ENCODE measurements around the gene CRLF1.

The CRLF1 gene

DNA sequence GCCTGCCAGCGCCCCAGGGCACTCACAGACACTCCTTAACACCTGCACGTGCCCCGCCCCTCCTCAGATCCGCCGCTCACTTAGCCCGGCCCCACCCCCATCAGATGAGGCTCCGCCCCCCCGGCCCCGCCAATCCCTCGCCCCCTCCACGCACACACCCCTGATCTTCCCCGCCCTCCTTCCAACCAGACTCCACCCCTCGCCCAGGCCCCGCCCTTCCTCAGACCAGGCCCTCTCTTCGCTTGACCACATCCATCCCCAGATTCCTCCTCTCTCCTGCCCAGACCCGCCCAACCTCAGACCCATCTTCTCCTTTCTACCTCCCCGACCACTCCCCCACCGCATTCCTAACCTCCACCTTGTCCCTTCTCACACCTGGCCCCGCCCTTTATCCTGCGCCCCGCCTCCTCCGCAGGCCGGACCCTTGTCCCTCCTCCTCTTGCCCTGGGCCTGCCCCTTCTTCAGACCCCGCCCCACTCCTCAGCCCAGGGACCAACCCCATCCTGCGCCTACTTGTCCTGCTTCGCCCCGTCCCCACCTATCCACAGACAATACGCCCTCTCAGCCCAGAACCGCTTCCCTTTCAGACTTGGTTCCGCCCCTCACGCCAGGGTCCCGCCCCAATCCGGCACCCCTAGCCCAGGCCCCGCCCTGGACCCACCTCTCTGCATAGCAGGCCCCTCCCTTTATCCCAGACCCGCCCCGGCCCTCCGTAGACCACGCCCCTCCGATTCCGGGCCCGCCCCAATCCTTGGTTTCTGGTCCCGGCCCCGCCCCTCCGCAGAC is 29.8 kb upstream of the CRLF1 start:
- DNase-seq (ENCODE audit: low read depth), result peak; percentile 50

DNA sequence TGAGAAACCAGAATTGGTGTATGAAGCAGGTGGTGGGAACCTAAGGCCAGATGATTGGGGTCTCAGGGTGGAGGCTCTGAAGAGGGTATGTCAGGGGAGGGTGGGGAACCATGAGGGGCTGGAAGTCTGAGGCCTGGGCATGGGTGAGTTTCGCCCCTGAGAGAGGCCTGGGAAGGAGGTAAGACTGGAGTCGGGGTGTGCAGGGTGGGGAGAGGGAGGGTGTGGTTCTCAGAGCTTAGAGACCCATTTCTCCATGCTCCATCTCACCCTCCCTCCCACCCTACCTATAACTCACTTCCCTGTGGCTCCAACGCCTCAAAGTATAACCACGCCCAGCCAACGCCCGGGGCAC is 29.2 kb upstream of the CRLF1 start:
- DNase-seq (ENCODE audit: low read depth), result no peak

DNA sequence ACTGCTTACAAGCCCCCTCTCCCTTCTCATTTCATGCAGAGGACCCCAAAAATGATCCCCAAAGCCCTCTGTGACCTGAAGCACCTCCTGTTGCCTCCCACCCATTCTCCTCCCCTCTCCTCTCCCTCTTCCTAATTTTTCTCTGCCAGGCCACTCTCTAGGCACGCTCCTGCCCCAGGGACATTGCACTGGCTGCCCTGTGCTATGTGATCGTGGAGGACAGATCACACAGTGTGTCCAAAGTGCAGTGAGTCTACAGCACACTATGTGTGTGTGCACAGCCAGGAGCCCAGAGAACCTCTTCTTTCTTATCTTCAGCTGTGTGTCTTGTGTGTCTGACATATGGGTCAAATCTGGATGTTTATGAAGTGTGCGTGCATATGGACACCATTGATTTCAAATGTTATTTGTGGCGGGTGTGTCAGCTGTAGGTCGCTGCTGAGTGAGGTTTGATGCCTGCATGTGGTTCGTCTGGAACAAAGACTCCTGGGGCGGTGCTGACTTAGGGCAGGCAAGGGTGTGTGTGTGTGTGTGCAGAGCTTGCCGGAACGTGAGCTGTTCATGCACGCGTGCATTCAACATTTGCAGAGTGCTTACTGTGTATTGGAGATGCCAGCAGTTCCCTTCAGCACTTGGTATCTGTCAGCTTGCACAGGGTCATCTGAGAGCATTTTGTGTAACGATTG is 28.2 kb upstream of the CRLF1 start:
- DNase-seq (ENCODE audit: low read depth), result no peak

DNA sequence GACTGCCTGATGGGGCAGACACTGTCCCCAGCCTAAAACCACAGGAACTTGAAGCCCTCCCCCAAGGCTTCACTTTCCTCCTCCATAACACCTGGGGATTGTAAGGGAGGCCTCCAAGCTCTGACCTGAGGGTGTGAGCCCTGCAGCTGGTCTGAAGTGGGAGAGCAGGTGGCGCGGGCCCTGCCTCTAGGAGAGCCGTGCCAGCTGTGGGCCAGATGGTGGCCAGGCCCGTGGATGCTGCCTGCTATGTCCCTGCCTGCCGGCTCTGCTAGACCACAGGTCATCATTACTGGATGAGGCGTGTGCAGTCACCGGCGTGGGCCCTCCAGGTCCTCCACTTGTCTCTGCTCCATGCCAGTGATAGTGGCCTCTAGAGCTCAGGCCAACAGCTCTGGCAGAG is 26.7 kb upstream of the CRLF1 start:
- DNase-seq (ENCODE audit: low read depth), result no peak

DNA sequence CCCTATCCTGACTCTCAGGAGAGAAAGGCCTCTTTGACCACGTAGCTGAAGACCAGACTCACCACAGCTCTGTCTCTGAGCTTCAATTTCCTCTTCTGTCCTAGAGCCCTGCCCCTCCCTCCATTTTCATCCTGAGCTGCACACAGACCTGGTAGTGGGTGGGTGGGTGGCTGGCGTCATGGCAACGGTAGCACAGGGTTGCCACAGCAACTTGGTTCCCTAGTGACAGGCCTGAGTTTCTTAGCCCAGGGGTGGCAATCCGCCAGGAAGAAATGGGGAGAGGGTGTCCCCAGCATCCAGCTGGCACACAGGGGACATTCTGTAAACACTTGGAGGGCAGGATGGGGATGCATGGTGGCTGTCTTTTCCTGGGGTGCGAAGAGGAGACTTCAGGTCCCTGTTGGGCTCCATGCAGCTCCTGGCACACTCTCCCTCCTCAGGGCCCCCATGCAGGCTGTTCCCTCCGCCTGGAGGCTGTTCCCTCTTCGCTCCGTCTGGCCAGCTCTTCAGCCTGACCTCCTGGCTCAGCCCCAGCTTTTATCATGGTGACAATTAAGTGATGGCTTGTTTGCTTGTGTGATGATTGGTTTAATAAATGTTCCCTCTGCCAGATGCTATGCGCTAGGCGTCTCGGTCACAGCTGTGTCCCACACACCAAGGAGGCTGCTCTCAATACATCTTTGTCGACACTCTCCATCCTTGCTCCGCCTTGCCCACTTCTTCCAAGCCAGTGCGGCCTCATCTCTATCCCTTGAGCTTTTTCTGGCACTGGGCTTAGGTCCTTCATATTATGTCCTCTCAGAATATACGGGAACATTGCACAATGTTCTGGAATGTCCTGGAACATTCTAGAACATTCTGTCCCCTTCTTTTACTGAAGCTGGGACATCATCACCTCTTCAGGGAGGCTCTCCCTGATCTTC is 22.8 kb upstream of the CRLF1 start:
- DNase-seq (ENCODE audit: low read depth), result no peak

DNA sequence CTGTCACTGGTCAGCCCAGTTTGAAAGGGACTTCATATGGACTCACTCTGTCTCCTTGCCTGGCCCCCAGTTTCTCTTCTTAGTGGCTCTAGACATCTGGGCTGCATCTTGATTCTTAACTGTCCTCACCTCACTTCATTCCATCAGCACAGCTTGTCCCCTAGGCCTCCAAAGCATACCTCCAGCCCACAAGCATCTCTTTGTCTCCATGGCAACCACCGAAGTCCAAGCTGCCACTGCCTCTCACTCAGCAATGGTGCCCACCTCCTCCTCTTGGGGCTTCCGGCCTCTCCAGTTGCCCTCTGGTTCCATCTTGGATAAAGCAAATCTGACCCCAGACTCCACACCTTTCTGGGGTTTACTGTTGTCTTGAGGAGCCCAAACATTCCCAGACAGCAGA is 20.3 kb upstream of the CRLF1 start:
- DNase-seq (ENCODE audit: low read depth), result no peak

DNA sequence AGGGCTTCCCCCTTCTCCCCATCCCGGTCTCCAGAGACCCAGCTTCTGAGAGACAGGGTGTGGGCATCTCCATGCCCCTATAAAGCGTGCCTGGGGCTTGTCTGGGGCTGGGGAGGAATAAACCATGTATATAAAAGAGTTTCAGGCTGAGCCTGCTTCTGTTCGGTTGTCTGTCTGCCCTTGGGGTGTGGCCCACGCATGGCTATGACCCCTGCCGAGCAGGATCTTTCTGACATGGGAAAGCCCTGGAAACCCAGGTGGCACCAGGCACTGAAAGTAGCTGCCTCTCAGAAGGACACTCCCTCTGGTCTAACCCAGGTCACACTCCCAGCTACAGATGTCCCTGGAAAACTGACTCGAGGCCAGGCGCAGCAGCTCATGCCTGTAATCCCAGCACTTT is 14.3 kb upstream of the CRLF1 start:
- DNase-seq (ENCODE audit: low read depth), result no peak

DNA sequence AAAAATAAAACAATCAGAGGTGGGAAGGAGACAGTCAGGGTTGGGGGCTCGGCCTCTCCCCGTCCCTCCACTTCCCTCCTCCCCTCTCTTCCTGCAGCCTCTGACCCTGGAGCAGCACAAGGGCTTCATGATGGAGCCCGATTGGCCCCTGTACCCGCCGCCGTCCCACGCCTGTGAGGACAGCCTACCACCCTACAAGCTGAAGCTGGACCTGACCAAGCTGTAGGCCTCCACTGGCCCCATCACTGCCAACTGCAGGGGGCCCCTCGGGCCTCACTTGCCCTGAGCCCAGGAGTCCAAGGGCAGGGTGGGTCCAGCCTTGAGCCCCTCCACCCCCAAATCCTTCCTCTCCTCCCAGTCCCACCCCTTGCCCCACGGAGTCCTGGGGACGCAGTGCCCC is 13.7 kb upstream of the CRLF1 start:
- DNase-seq (ENCODE audit: low read depth), result no peak

DNA sequence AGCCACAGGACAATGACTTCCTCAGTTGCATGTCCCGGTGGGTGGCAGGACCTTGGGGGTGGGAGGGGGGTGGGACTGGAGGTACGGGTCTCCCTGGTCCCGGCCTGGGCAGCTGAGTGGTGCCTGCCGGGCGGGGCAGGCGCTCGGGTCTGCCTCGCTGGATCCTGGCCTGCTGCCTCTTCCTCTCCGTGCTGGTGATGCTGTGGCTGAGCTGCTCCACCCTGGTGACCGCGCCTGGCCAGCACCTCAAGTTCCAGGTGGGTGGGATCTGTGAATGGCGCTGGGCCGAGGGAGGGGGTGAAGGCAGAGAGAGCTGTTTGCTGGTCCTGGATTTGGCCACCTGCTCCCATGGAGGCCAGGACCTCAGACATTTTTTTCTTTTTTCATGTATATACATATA is 11.6 kb upstream of the CRLF1 start:
- no peak for DNase-seq (ENCODE audit: low read depth)

DNA sequence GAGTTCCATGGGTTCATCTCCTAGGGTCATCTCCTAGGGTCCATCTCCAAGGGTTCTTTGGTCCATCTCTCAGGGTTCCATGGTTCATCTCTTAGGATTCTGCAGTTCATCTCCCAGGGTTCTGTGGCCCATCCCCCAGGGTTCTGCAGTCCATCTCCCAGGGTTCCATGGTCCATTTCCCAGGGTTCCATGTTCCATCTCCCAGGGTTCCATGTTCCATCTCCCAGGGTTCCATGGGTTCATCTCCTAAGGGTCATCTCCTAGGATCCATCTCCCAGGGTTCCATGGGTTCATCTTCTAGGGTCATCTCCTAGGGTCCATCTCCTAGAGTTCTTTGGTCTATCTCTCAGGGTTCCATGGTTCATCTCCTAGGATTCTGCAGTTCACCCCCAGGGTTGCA is 11.0 kb upstream of the CRLF1 start:
- DNase-seq (ENCODE audit: low read depth), result no peak

DNA sequence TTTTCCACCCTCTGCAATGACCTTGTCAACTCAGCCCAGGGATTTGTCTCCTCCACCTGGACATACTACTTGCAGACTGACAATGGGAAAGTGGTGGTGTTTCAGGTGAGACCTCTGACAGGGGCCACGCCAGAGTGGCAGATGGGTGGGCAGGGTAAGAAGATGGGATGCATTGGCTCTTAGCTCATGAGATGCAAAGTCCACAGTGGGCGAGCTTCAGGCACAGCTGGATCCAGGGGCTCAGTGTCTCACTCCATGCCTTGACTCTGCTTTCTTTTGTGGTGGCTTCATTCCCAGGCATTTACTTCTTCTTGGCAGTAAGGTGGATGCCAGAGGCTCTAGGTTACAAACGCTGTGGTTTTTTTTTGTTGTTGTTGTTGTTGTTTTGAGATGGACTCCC is 9.4 kb upstream of the CRLF1 start:
- no peak for DNase-seq (ENCODE audit: low read depth)

DNA sequence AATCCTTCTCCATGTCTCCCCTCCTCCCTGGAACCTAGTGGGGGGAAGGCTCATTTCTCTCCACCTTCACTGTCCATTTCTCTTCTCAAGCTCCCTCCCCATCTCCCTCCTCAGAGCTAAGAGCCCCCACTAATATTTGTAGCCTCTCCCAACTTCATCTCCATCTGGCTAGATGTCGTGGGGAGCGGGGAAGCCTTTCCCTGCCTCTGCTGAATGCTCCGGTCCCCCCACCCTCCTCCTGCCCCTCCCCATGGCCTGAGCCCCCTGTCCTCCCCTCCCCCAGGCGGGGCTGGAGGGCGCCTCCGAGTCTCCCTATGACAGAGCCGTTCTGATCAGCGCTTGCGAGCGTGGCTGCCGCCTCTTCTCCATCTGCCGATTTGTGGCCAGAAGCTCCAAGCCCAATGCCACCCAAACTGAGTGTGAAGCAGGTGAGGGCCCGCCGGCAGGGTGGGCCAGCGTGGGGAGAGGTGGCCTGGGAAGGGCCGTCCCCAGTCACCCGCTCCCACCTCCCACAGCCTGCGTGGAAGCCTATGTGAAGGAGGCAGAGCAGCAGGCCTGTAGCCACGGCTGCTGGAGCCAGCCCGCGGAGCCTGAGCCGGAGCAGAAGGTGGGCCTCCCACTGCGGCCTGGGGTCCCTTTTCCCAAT is 7.1 kb upstream of the CRLF1 start:
- DNase-seq (ENCODE audit: low read depth), result no peak

DNA sequence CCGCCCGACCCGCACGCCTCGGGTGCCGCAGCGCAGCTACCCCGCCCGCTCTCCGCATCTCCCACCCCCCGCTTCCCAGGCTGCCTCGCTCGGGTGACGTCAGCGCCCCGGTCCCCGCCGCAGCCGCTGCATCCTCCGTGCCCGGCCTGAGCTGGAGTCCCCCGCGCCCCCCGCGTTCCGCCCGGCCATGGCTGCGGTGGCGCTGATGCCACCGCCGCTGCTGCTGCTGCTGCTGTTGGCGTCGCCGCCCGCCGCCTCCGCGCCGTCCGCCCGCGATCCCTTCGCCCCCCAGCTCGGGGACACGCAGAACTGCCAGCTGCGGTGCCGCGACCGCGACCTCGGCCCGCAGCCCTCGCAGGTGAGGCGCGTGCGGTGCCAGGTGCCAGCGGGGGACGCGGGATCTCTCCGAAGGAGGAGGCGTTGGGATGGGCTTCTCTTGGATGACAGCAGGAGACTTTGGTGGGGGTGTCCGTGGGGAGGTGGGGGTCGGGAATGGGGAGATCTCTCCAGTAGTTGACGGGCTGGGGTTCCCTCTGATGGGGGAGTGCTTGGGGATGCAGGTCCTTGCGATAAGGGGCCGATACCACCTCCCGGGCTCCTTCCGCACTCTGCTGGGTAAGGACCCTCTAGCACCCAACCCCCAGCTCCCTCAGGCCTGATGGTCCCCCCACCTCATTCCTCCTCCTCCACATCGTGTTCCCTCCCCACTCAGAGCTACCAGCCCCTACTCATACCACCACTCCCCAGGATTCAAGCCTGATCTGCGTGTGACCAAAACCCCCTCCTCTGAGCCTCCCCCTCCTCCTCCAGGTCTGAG is 6.4 kb upstream of the CRLF1 start, which contains the start of gene TMEM59L:
TSS of gene TMEM59L (plus strand) at position 99 of the 817 bp plus-strand sequence. CDS start at position 188, 89 bp downstream.
- DNase-seq (ENCODE audit: low read depth), result no peak

DNA sequence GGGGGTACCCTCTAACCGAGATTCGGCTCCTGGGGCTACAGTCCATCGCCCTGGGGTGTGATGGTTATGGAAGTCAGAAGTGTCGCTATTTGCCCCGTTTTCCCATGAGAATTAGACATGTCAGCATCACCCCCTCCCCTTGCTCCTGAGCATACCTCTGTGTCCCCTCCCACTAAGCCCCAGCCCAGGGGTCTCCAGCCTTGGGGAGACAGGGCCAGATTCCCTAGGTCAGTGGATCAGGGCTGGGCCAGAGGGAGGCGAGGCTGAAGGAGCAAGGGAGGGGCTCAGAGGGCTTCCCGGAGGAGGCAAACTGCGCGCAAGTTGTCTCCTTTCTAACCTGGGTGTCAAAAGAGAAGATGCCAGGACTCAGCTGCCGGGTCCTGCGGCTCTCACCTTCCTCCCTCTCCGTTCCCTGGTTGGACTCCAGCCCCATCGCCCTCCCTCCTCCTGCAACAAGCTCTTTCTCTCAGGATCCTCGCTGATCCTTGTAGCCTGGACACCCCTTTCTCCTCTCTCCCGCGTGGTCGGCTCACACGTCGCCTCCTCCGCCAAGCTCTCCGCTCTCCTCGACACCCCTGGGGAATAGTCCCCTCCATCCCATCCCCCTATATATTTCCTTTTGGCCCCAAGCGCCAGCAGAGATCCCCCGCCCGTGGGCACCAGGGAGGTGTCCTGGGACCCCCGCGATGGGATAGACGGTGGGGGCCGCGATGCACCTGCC is 5.6 kb upstream of the CRLF1 start:
- DNase-seq (ENCODE audit: low read depth), result no peak

DNA sequence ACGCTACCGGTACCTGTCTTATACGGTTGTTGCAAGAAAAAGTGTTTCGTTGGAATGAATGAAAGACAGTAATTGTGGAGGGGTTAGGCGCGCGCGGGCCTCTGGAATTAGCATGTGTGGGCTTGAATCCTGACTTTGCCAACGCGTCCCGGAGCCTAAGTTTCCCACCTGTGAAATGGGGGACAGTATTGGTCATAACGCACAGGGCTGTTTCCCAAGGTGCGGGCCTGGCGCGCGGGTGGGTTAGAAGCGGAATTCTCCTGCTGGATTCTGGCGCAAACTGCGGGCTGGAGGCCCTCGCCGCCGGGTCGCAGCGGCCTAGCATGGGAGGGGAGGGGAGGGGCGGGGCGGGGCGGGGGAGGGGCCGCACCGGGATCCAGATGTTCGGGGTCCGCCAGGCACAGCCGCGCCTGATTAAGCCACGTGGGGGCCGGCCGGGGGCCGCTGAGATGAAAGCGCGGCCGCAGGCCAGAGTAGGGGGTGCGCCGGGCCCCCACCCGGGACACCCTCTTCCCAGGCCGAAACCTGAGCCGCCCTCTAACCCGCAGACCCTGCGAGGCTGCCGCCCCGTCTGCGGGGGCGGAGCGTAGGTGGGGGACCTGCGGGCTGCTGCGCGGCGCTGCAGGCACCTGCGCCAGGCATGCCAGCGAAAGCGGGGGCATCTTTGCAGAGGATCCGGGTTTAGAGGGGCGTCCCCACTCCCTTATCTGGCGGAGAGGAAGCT is 4.9 kb upstream of the CRLF1 start:
- no peak for DNase-seq (ENCODE audit: low read depth)

DNA sequence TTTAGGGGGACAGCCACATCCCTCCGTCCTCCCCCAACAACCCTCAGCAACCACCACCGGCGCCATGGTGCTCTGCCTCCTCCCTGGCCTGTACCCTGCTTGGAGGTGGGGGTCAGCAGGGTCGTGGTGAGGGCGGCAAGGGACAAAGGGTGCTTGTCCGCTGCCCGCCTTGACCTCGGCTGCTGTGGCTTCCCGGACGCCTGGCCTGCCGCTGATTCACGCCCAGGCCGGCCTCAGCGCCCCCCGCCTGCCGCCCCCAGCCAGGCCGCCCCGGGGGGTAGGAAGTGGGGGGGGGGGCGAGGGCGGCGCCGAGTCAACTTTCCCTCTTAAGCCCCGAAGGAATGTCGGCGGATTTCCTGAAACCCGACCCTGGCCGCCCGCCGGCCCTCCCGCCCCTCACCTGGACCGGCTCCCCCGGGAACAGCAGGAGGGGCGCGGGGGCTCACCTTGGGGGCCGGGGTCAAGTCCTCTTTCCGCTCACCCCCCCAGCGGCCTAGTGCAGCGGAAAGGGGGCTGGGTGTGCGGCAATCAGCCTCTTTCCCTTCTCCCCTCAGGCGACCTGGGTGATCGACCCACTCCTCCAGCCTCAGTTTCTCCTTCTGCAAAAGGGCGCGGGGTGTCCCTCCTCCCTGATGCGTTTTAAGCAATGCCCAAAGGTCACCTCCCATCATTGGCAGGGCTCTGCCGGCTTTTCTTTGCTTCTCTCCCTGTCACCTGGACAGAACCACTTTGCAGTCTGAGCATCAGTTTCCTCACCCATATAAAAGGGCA is 4.1 kb upstream of the CRLF1 start:
- DNase-seq (ENCODE audit: low read depth), result no peak

DNA sequence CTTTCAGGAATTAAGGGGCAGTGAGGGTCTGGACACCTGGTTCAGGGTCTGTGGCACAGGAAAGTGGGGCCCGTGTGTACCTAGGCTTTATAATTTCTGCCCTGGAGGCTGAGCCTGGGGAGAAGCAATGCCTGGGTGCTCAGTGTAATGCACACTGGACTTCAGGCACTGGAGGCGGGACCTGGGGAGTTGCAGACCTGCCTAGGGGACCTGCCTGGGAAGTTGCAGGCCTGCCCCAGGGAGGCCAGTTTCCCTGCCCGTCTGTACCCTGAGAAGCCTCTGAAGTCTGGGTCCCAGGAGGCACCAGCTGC is 3.6 kb upstream of the CRLF1 start:
- DNase-seq (ENCODE audit: low read depth), result no peak

DNA sequence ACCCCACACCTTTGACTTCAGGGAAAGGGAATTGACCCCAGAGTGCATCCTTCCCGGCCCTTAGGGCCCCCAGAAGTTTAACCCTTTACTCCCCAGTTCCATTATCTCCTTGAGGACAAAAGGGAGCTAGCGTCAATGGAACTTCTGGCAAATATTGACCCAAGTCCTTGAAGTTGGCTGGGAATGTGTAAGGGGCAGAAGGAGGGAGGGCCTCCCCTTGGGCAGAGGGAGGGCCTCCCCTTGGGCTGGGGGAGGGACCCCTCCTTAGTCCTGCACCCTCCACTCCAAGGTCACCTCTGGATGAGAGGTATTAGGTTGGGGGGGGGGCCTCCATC is 3.1 kb upstream of the CRLF1 start:
- DNase-seq (ENCODE audit: low read depth), result no peak

Data from GM04503 (cell line).